Measurements from ENCODE around the gene FRMD4A.

Gene FRMD4A

GRCh38 chr10:14010769-14011574, 319.8 kb downstream of the FRMD4A start:
- FAIRE-seq (peak; percentile 44), DNase-seq (ENCODE audit: insufficient read length) (no peak)
- TF ChIP-seq TAF1 (IDR thresholded peaks at IDR 0.05; ENCODE audit: borderline replicate concordance, low read depth, low read length) (no peak), POLR2A (IDR thresholded peaks at IDR 0.05; ENCODE audit: low read depth, low read length) (no peak), POLR2AphosphoS5 (IDR thresholded peaks at IDR 0.05; ENCODE audit: low read depth, low read length) (no peak)

GRCh38 chr10:14010101-14010558, 320.6 kb downstream of the FRMD4A start:
- DNase-seq (ENCODE audit: insufficient read length) (no peak), FAIRE-seq (no peak)
- no peak for TF ChIP-seq TAF1 (IDR thresholded peaks at IDR 0.05; ENCODE audit: borderline replicate concordance, low read depth, low read length)
- no peak for TF ChIP-seq POLR2AphosphoS5 (IDR thresholded peaks at IDR 0.05; ENCODE audit: low read depth, low read length)
- TF ChIP-seq POLR2A (IDR thresholded peaks at IDR 0.05; ENCODE audit: low read depth, low read length), result no peak

- peak; percentile 65; the same call in 1 of the 2 replicates for TF ChIP-seq TAF1 (IDR thresholded peaks at IDR 0.05; ENCODE audit: borderline replicate concordance, low read depth, low read length)
- TF ChIP-seq POLR2A (IDR thresholded peaks at IDR 0.05; ENCODE audit: low read depth, low read length), result peak; percentile 60; the same call in 1 of the 2 replicates
- TF ChIP-seq POLR2AphosphoS5 (IDR thresholded peaks at IDR 0.05; ENCODE audit: low read depth, low read length), result peak; percentile 77; the same call in 1 of the 2 replicates
- DNase-seq (ENCODE audit: insufficient read length) (no peak), FAIRE-seq (peak; percentile 75)
These were observed 321.2 kb downstream of the FRMD4A start for GRCh38 chr10:14009371-14010100.

- TF ChIP-seq TAF1 (IDR thresholded peaks at IDR 0.05; ENCODE audit: borderline replicate concordance, low read depth, low read length) (no peak), POLR2A (IDR thresholded peaks at IDR 0.05; ENCODE audit: low read depth, low read length) (no peak; the same call in 1 of the 2 replicates), POLR2AphosphoS5 (IDR thresholded peaks at IDR 0.05; ENCODE audit: low read depth, low read length) (no peak)
- DNase-seq (ENCODE audit: insufficient read length) (no peak), FAIRE-seq (no peak)
These were observed 322.0 kb downstream of the FRMD4A start for GRCh38 chr10:14008740-14009080.

- FAIRE-seq, result no peak
These were observed 326.2 kb downstream of the FRMD4A start for GRCh38 chr10:14004536-14004935.

GRCh38 chr10:14003517-14004184, 327.1 kb downstream of the FRMD4A start:
- TF ChIP-seq POLR2AphosphoS5 (IDR thresholded peaks at IDR 0.05; ENCODE audit: low read depth, low read length) (no peak), POLR2A (IDR thresholded peaks at IDR 0.05; ENCODE audit: low read depth, low read length) (no peak), TAF1 (IDR thresholded peaks at IDR 0.05; ENCODE audit: borderline replicate concordance, low read depth, low read length) (no peak)
- FAIRE-seq (no peak), DNase-seq (ENCODE audit: insufficient read length) (no peak)

More at GRCh38 chr10:14004536-14004935, 326.2 kb downstream of the FRMD4A start:
- no peak for TF ChIP-seq TAF1 (IDR thresholded peaks at IDR 0.05; ENCODE audit: borderline replicate concordance, low read depth, low read length)
- no peak for TF ChIP-seq POLR2A (IDR thresholded peaks at IDR 0.05; ENCODE audit: low read depth, low read length)
- no peak for TF ChIP-seq POLR2AphosphoS5 (IDR thresholded peaks at IDR 0.05; ENCODE audit: low read depth, low read length)
- no peak for DNase-seq (ENCODE audit: insufficient read length)

GRCh38 chr10:14001298-14002040, 329.3 kb downstream of the FRMD4A start:
- TF ChIP-seq POLR2AphosphoS5 (IDR thresholded peaks at IDR 0.05; ENCODE audit: low read depth, low read length) (no peak), POLR2A (IDR thresholded peaks at IDR 0.05; ENCODE audit: low read depth, low read length) (no peak), TAF1 (IDR thresholded peaks at IDR 0.05; ENCODE audit: borderline replicate concordance, low read depth, low read length) (no peak)
- DNase-seq (ENCODE audit: insufficient read length), result no peak
- no peak for FAIRE-seq

GRCh38 chr10:13998163-13998835, 332.4 kb downstream of the FRMD4A start:
- TF ChIP-seq POLR2A (IDR thresholded peaks at IDR 0.05; ENCODE audit: low read depth, low read length) (no peak), TAF1 (IDR thresholded peaks at IDR 0.05; ENCODE audit: borderline replicate concordance, low read depth, low read length) (no peak), POLR2AphosphoS5 (IDR thresholded peaks at IDR 0.05; ENCODE audit: low read depth, low read length) (no peak)
- DNase-seq (ENCODE audit: insufficient read length) (no peak), FAIRE-seq (no peak)

GRCh38 chr10:13997650-13998049, 333.1 kb downstream of the FRMD4A start:
- TF ChIP-seq POLR2AphosphoS5 (IDR thresholded peaks at IDR 0.05; ENCODE audit: low read depth, low read length) (no peak), TAF1 (IDR thresholded peaks at IDR 0.05; ENCODE audit: borderline replicate concordance, low read depth, low read length) (no peak), POLR2A (IDR thresholded peaks at IDR 0.05; ENCODE audit: low read depth, low read length) (no peak)
- DNase-seq (ENCODE audit: insufficient read length), result no peak
- FAIRE-seq, result no peak

GRCh38 chr10:13994932-13995331, 335.8 kb downstream of the FRMD4A start:
- no peak for FAIRE-seq
- TF ChIP-seq TAF1 (IDR thresholded peaks at IDR 0.05; ENCODE audit: borderline replicate concordance, low read depth, low read length) (no peak), POLR2AphosphoS5 (IDR thresholded peaks at IDR 0.05; ENCODE audit: low read depth, low read length) (no peak), POLR2A (IDR thresholded peaks at IDR 0.05; ENCODE audit: low read depth, low read length) (no peak)
- no peak for DNase-seq (ENCODE audit: insufficient read length)

Measured in GM12892 (cell line).